GM18526 (cell line): ENCODE measurements around the gene TOB1.

Experiments
- POLR2A ChIP-seq: IDR thresholded peaks from 3 replicates; pipeline ENCODE4 v1.6.1; 2011; ENCODE audit not compliant: insufficient read length; ENCODE audit errors: extremely low read depth

TOB1 gene

DNA sequence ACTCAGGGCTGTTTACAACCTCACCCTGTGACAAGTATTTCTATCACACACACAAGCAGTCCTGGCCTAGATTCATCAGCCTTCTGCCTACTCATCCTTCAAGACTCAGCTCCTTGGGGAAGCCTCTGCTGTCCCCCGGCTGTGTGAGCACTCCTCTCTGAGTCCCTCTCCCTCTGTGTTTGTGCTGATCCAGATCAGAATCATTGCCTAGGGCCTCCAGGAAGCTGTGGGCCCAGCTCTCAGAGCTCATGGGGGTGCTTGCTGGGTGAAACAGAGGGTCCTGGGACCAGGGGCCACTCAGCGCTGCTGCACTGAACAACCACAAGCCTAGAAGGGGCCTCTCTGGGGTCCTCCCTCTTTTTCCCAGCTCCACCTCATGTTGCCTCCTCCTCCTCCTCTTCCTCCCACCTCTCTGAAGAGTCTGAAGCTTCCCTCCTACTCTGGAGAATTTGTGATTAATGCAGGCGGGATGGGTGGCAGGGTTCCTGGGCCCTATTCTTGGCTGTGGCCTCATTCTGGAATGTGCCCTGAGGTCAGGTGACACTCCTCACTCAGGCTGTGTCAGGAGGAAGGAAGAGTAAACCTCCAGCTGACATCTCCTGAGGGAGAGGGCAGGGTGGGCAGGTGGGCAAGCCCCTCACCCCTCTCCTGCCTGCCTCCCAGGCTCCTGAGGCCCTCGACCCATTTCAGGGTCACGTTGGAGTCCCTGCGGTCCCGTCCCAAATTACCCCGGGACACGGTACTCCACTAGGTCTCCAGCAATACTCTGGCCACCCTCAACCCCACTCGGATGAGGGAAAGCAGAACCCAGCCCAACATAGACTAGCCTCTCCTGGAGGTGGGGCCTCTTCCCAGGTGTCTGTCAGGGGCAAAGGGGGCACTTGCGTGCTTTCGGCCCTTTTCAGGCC, 20.7 kb downstream of the TOB1 start:
- TF ChIP-seq POLR2A = no peak

GRCh38 chr17:50844117-50844700, 21.9 kb downstream of the TOB1 start:
- no peak for TF ChIP-seq POLR2A

DNA sequence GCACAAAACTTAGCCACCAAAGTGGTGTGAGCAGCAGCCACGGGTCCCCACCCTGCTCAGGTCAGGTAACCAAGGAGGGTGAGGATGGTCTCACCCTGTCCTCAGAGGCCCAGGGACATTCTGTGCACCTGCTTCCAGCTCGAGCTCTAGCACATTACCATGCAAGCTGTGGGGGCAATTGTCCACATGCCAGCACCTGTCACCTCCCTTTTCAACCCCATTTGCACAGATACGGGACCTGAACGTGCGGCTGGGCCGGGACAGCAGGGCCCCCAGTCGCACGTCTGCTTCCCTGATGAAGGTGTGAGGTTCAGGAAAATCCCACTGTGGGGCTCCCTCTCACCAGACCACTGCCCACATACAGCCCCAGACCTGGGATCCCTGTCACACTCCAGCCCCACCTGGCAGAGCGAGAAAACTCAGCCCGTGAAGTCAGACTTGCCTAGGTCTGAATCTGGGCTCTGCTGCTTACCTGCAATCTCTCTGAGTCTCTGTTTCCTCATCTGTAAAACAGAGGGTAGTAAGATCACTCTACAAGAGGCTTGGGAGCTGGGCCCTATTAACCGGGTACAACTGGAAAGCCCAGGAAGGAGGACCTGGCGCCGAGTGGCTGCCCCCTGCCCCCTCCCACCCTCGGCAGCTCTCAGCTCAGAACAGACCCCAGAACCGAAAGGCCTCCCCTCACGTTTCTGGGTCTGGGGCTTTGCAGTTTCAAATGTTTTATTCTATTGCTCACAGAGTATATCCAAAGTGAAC, 22.8 kb downstream of the TOB1 start:
- TF ChIP-seq POLR2A = no peak

- no peak for TF ChIP-seq POLR2A
These were observed 23.5 kb downstream of the TOB1 start for GRCh38 chr17:50842506-50843149.

- TF ChIP-seq POLR2A = no peak
These were observed 24.2 kb downstream of the TOB1 start for GRCh38 chr17:50841949-50842354.

DNA sequence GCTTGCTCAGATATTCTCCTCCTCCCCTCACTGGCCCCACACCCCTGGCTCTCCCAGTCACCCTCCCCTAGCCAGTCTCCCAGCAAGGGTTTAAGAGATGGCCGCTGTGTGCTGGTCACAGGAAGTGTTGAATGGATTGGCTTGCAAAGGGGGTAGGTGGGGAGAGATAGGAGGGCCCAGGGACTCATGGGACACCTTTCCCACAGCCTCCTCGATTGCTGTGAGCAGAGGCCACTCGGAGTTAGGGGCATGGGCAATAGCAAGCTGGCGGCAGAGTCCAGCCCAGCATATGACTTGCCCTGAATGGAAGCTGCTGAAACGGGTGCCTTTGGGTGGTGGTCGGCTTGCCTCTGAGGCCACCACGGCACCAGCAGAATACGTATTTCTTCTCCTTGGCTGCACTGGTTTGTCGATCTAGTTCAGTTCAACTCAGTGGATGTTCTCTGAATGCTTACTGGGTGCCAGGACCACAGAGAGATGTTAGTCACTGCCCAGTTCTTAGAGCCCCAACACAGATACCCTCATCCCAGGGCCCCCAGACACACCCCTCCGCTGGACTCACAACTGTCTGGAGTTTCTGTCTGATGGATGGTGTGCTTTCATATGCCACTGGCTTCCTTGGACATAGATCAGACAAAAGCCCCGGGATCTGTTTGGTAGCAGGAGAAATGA, 24.7 kb downstream of the TOB1 start:
- no peak for TF ChIP-seq POLR2A

DNA sequence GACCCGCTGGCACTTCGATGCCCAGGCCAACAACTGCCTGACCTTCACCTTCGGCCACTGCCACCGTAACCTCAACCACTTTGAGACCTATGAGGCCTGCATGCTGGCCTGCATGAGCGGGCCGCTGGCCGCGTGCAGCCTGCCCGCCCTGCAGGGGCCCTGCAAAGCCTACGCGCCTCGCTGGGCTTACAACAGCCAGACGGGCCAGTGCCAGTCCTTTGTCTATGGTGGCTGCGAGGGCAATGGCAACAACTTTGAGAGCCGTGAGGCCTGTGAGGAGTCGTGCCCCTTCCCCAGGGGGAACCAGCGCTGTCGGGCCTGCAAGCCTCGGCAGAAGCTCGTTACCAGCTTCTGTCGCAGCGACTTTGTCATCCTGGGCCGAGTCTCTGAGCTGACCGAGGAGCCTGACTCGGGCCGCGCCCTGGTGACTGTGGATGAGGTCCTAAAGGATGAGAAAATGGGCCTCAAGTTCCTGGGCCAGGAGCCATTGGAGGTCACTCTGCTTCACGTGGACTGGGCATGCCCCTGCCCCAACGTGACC, 25.8 kb downstream of the TOB1 start:
- no peak for TF ChIP-seq POLR2A

- no peak for TF ChIP-seq POLR2A
These were observed 26.4 kb downstream of the TOB1 start for GRCh38 chr17:50839591-50840310.

DNA sequence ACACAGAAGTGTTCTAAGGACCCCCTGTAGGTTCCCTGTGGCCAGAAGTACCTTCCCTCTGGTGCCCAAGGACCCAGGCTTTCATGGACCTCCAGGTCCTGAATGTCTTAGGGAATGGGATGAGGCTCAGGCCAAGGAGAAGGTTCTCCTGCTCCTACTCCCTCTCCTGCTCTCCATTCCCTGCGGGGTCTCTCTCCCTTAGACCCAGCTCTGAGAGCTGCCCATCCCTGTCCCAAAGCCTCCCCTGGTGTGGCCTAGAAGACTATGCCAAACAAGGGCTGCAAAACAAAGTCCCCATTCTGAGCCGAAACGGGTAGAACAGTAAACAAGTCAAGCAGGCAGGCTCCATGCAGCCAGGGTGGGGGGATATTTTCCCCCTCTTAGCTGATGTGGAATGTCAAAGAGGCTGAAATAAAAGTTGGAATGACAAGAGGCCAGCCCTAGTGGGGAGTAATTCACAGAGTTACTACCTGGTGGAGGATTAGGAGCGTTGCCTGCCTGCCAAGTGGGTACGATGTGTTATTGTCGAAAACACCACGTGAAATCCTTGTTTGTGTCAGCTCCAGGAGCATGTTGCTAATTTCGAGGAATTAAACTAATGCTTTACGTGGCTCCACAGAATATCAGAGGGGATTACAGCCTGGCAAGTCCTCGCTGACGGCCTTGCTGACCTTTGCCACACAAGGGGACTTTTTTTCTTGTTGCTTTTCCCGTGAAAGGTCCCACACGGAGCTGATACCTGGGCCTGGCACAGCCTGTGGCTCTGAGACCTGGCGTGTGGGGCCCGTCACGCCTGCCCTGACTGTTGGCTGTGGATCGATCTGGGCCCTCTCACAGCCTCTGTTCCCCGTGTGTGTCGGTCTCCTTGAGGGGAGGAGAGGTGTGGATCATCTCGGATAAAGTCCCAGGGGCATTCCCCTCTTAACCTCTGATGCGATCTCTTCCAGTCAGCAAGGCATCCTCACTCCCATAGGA, 27.9 kb downstream of the TOB1 start:
- TF ChIP-seq POLR2A = no peak

DNA sequence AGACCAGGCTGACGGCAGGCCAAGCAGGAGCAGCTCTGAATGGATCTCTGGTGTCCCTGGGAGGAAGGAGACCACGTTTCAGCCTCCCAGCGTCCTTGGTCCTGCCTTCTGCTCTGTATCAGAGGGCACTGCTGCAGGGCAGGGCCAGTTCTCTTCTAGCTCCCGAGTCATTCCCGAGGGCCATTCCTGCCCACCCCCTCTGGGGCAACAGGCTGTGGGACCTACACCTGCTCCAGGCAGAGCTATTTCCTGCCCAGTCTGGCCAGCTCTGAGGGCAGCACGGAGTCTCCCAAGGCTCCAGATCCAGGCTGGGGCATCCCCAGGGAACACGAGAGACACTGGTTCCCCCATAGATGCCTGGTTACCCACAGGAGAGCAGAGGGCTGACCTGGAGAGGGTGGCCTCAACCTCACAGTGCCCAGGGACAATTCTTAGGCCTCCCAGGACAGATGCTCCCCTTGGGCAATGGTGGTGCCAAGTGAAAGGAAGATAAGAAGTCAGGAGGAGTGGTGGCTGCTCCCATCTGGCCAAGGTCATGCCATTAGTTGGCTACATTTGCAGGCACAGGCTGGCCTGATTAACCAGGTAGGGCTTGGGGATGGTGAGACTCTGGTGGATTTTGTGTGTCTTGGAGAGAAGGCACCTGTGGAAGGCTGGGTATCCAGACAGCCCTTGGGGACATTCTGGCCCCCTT, 28.7 kb downstream of the TOB1 start:
- no peak for TF ChIP-seq POLR2A

- TF ChIP-seq POLR2A = no peak
These were observed 29.3 kb downstream of the TOB1 start for GRCh38 chr17:50836826-50837225.
